ENCODE data around the gene MCRIP1.

The MCRIP1 gene

GRCh38 chr17:81828656-81829055 lies 4.4 kb downstream of the MCRIP1 start:
- TF ChIP-seq, protein P1, sequence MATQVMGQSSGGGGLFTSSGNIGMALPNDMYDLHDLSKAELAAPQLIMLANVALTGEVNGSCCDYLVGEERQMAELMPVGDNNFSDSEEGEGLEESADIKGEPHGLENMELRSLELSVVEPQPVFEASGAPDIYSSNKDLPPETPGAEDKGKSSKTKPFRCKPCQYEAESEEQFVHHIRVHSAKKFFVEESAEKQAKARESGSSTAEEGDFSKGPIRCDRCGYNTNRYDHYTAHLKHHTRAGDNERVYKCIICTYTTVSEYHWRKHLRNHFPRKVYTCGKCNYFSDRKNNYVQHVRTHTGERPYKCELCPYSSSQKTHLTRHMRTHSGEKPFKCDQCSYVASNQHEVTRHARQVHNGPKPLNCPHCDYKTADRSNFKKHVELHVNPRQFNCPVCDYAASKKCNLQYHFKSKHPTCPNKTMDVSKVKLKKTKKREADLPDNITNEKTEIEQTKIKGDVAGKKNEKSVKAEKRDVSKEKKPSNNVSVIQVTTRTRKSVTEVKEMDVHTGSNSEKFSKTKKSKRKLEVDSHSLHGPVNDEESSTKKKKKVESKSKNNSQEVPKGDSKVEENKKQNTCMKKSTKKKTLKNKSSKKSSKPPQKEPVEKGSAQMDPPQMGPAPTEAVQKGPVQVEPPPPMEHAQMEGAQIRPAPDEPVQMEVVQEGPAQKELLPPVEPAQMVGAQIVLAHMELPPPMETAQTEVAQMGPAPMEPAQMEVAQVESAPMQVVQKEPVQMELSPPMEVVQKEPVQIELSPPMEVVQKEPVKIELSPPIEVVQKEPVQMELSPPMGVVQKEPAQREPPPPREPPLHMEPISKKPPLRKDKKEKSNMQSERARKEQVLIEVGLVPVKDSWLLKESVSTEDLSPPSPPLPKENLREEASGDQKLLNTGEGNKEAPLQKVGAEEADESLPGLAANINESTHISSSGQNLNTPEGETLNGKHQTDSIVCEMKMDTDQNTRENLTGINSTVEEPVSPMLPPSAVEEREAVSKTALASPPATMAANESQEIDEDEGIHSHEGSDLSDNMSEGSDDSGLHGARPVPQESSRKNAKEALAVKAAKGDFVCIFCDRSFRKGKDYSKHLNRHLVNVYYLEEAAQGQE (IDR thresholded peaks at IDR 0.05; ENCODE audit: low read depth), result no peak
- TF ChIP-seq TCF12 (IDR thresholded peaks at IDR 0.05; ENCODE audit: low read depth), result no peak
- TF ChIP-seq ZBTB7A (IDR thresholded peaks at IDR 0.05; ENCODE audit: low read depth), result no peak
- TF ChIP-seq EP300 (IDR thresholded peaks at IDR 0.05; ENCODE audit: borderline replicate concordance), result no peak
- no peak for TF ChIP-seq CREB1 (IDR thresholded peaks at IDR 0.05; ENCODE audit: low read depth)
- TF ChIP-seq MAX (IDR thresholded peaks at IDR 0.05), result no peak
- TF ChIP-seq NFIC (IDR thresholded peaks at IDR 0.05), result no peak
- no peak for TF ChIP-seq TEAD4 (IDR thresholded peaks at IDR 0.05)
- no peak for TF ChIP-seq CEBPB (IDR thresholded peaks at IDR 0.05)
- no peak for TF ChIP-seq EGR1 (IDR thresholded peaks at IDR 0.05)
- TF ChIP-seq, protein P2, sequence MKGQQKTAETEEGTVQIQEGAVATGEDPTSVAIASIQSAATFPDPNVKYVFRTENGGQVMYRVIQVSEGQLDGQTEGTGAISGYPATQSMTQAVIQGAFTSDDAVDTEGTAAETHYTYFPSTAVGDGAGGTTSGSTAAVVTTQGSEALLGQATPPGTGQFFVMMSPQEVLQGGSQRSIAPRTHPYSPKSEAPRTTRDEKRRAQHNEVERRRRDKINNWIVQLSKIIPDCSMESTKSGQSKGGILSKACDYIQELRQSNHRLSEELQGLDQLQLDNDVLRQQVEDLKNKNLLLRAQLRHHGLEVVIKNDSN (IDR thresholded peaks at IDR 0.05), result no peak
- no peak for TF ChIP-seq YY1 (IDR thresholded peaks at IDR 0.05; ENCODE audit: low read depth)
- TF ChIP-seq RAD21 (IDR thresholded peaks at IDR 0.05; ENCODE audit: low read depth), result no peak
- TF ChIP-seq FOXM1 (IDR thresholded peaks at IDR 0.05; ENCODE audit: borderline replicate concordance, low read depth), result no peak
- TF ChIP-seq TAF1 (IDR thresholded peaks at IDR 0.05; ENCODE audit: low read depth), result no peak

- TF ChIP-seq TEAD4 (IDR thresholded peaks at IDR 0.05) (no peak), RAD21 (IDR thresholded peaks at IDR 0.05; ENCODE audit: low read depth) (no peak), TAF1 (IDR thresholded peaks at IDR 0.05; ENCODE audit: low read depth) (no peak), TCF12 (IDR thresholded peaks at IDR 0.05; ENCODE audit: low read depth) (no peak), NFIC (IDR thresholded peaks at IDR 0.05) (no peak), CREB1 (IDR thresholded peaks at IDR 0.05; ENCODE audit: low read depth) (no peak), EGR1 (IDR thresholded peaks at IDR 0.05) (no peak), FOXM1 (IDR thresholded peaks at IDR 0.05; ENCODE audit: borderline replicate concordance, low read depth) (no peak), ZBTB7A (IDR thresholded peaks at IDR 0.05; ENCODE audit: low read depth) (no peak), YY1 (IDR thresholded peaks at IDR 0.05; ENCODE audit: low read depth) (no peak)
- TF ChIP-seq, protein P1 (IDR thresholded peaks at IDR 0.05; ENCODE audit: low read depth), result no peak
- TF ChIP-seq, protein P2 (IDR thresholded peaks at IDR 0.05), result no peak
Observed at GRCh38 chr17:81825841-81826466, 7.1 kb downstream of the MCRIP1 start.

GRCh38 chr17:81824595-81824994 lies 8.5 kb downstream of the MCRIP1 start:
- TF ChIP-seq MAX (IDR thresholded peaks at IDR 0.05) (no peak), CREB1 (IDR thresholded peaks at IDR 0.05; ENCODE audit: low read depth) (no peak), EP300 (IDR thresholded peaks at IDR 0.05; ENCODE audit: borderline replicate concordance) (no peak), TCF12 (IDR thresholded peaks at IDR 0.05; ENCODE audit: low read depth) (no peak)
- TF ChIP-seq, protein P2 (IDR thresholded peaks at IDR 0.05), result no peak

GRCh38 chr17:81823820-81824550 lies 9.1 kb downstream of the MCRIP1 start:
- TF ChIP-seq RAD21 (IDR thresholded peaks at IDR 0.05; ENCODE audit: low read depth) (no peak), EP300 (IDR thresholded peaks at IDR 0.05; ENCODE audit: borderline replicate concordance) (no peak), NFIC (IDR thresholded peaks at IDR 0.05) (no peak), FOXM1 (IDR thresholded peaks at IDR 0.05; ENCODE audit: borderline replicate concordance, low read depth) (no peak), MAX (IDR thresholded peaks at IDR 0.05) (no peak), TCF12 (IDR thresholded peaks at IDR 0.05; ENCODE audit: low read depth) (no peak), ZBTB7A (IDR thresholded peaks at IDR 0.05; ENCODE audit: low read depth) (no peak), TAF1 (IDR thresholded peaks at IDR 0.05; ENCODE audit: low read depth) (no peak), EGR1 (IDR thresholded peaks at IDR 0.05) (no peak), CEBPB (IDR thresholded peaks at IDR 0.05) (no peak), TEAD4 (IDR thresholded peaks at IDR 0.05) (no peak), YY1 (IDR thresholded peaks at IDR 0.05; ENCODE audit: low read depth) (no peak)
- TF ChIP-seq, protein P1 (IDR thresholded peaks at IDR 0.05; ENCODE audit: low read depth), result no peak
- TF ChIP-seq, protein P2 (IDR thresholded peaks at IDR 0.05), result no peak

All from Ishikawa (cell line).